ENCODE measurements around the gene PARD3. TPM values are rescaled to one million over a fixed set of nuclear protein-coding genes. Genes with fewer than 3 reads are reported as not detected.

PARD3 gene
- total RNA-seq, 1 donor from 2014 or later = 22.9 TPM

DNA sequence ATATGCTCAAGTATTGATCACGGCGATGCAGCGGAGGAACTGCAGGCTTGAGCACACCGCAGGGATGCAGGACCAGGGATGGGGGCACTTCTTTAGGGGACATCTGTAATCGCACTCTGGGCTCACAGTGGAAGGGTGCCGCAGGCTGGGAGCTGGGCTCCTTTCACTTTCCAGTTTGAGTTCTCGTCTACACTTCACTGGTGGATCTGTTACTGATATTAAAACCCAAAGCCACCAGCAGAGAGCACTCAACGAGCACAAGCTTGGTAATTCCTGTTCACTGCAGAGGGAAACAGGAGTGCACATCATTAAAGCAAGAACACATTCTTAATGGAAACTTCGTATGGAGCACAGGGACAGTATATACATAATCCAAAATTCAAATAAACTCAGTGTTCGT lies 91.3 kb downstream of the PARD3 start:
- DNase-seq = no peak

GRCh38 chr10:34722404-34722803 lies 92.7 kb downstream of the PARD3 start:
- Mint-ChIP-seq H3K27me3 (ENCODE audit: unreplicated experiment) (no peaks in the 10 kb centered on the region), H3K27ac (ENCODE audit: unreplicated experiment) (no peak overlapping the region), H3K36me3 (ENCODE audit: unreplicated experiment) (no peaks in the 10 kb centered on the region), H3K4me1 (ENCODE audit: low read depth, unreplicated experiment) (peaks cover 20% of the 10 kb centered on the region), H3K4me3 (ENCODE audit: unreplicated experiment) (no peak overlapping the region), H3K9me3 (ENCODE audit: unreplicated experiment) (peaks cover 3% of the 10 kb centered on the region)
- no peak for DNase-seq
- no peak for TF ChIP-seq CTCF (IDR thresholded peaks at IDR 0.05; ENCODE audit: partially characterized antibody, unreplicated experiment)

More for the DNA sequence above, 91.3 kb downstream of the PARD3 start:
- Mint-ChIP-seq H3K9me3 (ENCODE audit: unreplicated experiment) (peaks cover 2% of the 10 kb centered on the region), H3K27ac (ENCODE audit: unreplicated experiment) (no peak overlapping the region), H3K4me1 (ENCODE audit: low read depth, unreplicated experiment) (peaks cover 20% of the 10 kb centered on the region), H3K27me3 (ENCODE audit: unreplicated experiment) (no peaks in the 10 kb centered on the region), H3K4me3 (ENCODE audit: unreplicated experiment) (no peak overlapping the region), H3K36me3 (ENCODE audit: unreplicated experiment) (no peaks in the 10 kb centered on the region)
- no peak for TF ChIP-seq CTCF (IDR thresholded peaks at IDR 0.05; ENCODE audit: partially characterized antibody, unreplicated experiment)

DNA sequence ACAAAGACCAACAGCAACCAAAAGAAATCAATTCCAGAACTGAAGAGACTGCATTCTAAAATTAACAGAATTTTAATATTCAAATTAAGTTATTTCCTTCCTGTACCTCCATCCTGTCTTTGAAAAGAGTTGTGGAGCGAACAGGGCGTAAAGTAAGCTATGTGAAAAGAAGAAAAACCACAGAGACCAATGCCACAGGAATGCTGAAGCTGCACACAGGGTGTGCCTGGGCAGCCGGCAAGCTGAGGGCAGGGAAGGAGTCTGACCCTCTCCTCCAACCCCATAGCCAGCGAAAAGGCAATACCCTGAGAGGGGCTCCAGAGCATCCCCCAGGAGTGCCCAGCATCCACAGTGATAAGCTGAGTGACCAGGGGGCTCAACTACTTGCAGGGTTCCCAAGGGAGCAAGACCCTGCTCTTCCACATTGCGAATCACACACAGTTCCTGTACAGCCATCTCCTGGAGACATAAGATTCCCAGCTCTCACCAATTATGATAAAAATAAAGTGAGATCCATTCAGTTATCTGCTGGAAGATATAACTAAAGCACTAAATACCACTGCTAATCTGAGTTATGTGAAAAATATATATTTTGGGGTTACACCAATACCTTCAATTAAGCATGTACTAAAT lies 93.8 kb downstream of the PARD3 start:
- no peak overlapping the region for H3K4me3 Mint-ChIP-seq (ENCODE audit: unreplicated experiment)
- H3K4me1 Mint-ChIP-seq (ENCODE audit: low read depth, unreplicated experiment) = peaks cover 20% of the 10 kb centered on the region
- H3K36me3 Mint-ChIP-seq (ENCODE audit: unreplicated experiment) = no peaks in the 10 kb centered on the region
- DNase-seq = no peak
- peaks cover 2% of the 10 kb centered on the region for H3K9me3 Mint-ChIP-seq (ENCODE audit: unreplicated experiment)
- TF ChIP-seq CTCF (IDR thresholded peaks at IDR 0.05; ENCODE audit: partially characterized antibody, unreplicated experiment) = no peak
- no peaks in the 10 kb centered on the region for H3K27me3 Mint-ChIP-seq (ENCODE audit: unreplicated experiment)
- H3K27ac Mint-ChIP-seq (ENCODE audit: unreplicated experiment) = no peak overlapping the region

GRCh38 chr10:34719746-34720145 lies 95.3 kb downstream of the PARD3 start:
- DNase-seq = no peak
- Mint-ChIP-seq H3K9me3 (ENCODE audit: unreplicated experiment) (peaks cover 2% of the 10 kb centered on the region), H3K4me3 (ENCODE audit: unreplicated experiment) (no peak overlapping the region)

More at GRCh38 chr10:34719746-34720145, 95.3 kb downstream of the PARD3 start:
- TF ChIP-seq CTCF (IDR thresholded peaks at IDR 0.05; ENCODE audit: partially characterized antibody, unreplicated experiment) = no peak
- Mint-ChIP-seq H3K4me1 (ENCODE audit: low read depth, unreplicated experiment) (peaks cover 25% of the 10 kb centered on the region), H3K27ac (ENCODE audit: unreplicated experiment) (no peak overlapping the region), H3K36me3 (ENCODE audit: unreplicated experiment) (no peaks in the 10 kb centered on the region), H3K27me3 (ENCODE audit: unreplicated experiment) (peaks cover 4% of the 10 kb centered on the region)
